H1 (cell line): ENCODE data around the gene PARD3. TPM values are rescaled to one million over a fixed set of nuclear protein-coding genes. Genes with fewer than 3 reads are reported as not detected.

Experiments
- CTCF ChIA-PET: fragments of 300-600 bp; sonication (Branson Sonifier 250); formaldehyde crosslinking; loops from one replicate; lab custom pipeline; 2021; ENCODE audit not compliant: partially characterized antibody; lab: Charles Lee
- POLR2A ChIA-PET: fragments of 300-600 bp; sonication (Branson Sonifier 250); formaldehyde crosslinking; loops from one replicate; lab custom pipeline; 2021; ENCODE audit warnings: inconsistent platforms; ENCODE audit not compliant: partially characterized antibody; lab: Charles Lee
- DNase-seq, 2 experiments: peaks; one replicate each; pipeline versions ENCODE4 v3.0.0 to v3.0.0-alpha.2; 2010 to 2022; ENCODE audit warnings: low spot score in 2 of 2, low read depth in 1 of 2, mixed read lengths in 1 of 2
- FAIRE-seq: peaks from 2 replicates; lab custom pipeline; 2011; peaks lifted over from hg19 to GRCh38; lab: Jason Lieb, UNC
- H2AFZ ChIP-seq: 2 replicates; pipeline ENCODE4 v1.8.1; 2012; ENCODE audit warnings: low read length, inconsistent platforms
- H2AK5ac ChIP-seq: 2 replicates; pipeline ENCODE4 v1.6.1; 2013; ENCODE audit warnings: low read depth, low read length
- H2BK120ac ChIP-seq: replicated peaks from 2 replicates; pipeline ENCODE3; 2013; ENCODE audit warnings: low read depth, low read length, inconsistent platforms
- H2BK12ac ChIP-seq: 2 replicates; pipeline ENCODE4 v1.6.1; 2013; ENCODE audit warnings: low read depth, low read length
- H2BK15ac ChIP-seq: 2 replicates; pipeline ENCODE4 v1.6.1; 2013; ENCODE audit warnings: low read length
- H2BK20ac ChIP-seq: 2 replicates; pipeline ENCODE4 v1.6.1; 2013; ENCODE audit warnings: low read length
- H2BK5ac ChIP-seq: 2 replicates; pipeline ENCODE4 v1.6.1; 2013; ENCODE audit warnings: low read depth, low read length
- H3K14ac ChIP-seq: 2 replicates; pipeline ENCODE4 v1.6.1; 2013; ENCODE audit warnings: inconsistent platforms; ENCODE audit not compliant: insufficient read length
- H3K18ac ChIP-seq: 2 replicates; pipeline ENCODE4 v1.6.1; 2013; ENCODE audit warnings: low read length; ENCODE audit errors: extremely low read depth
- H3K23ac ChIP-seq: 2 replicates; pipeline ENCODE4 v1.6.1; 2013; ENCODE audit warnings: inconsistent platforms; ENCODE audit not compliant: insufficient read length
- H3K23me2 ChIP-seq: 2 replicates; pipeline ENCODE4 v1.6.1; 2013; ENCODE audit warnings: low read depth, low read length
- H3K27ac ChIP-seq: 2 replicates; pipeline ENCODE4 v1.6.1; 2011; ENCODE audit warnings: low read depth, low read length, inconsistent platforms
- H3K27me3 ChIP-seq, 4 experiments: replicated peaks in 1 of 4; 1 replicate in 1 of 4; 2 replicates in 3 of 4; pipeline versions ENCODE4 v1.6.1 to v1.8.1; 2011 to 2013; ENCODE audit warnings: low read length in 3 of 4, mild to moderate bottlenecking in 3 of 4, inconsistent platforms in 2 of 4, mixed read lengths in 2 of 4, moderate library complexity in 1 of 4; ENCODE audit not compliant: control insufficient read depth in 3 of 4, insufficient read depth in 3 of 4; ENCODE audit errors: extremely low read depth in 1 of 4
- H3K36me3 ChIP-seq, 4 experiments: 2 replicates each; pipeline versions ENCODE4 v1.6.1 to v1.8.1; 2011 to 2013; ENCODE audit warnings: mild to moderate bottlenecking in 4 of 4, low read length in 3 of 4, moderate library complexity in 2 of 4, control low read depth in 1 of 4, inconsistent platforms in 1 of 4; ENCODE audit not compliant: insufficient read depth in 4 of 4, control insufficient read depth in 2 of 4
- H3K4ac ChIP-seq: replicated peaks from 2 replicates; pipeline ENCODE3; 2013; ENCODE audit warnings: low read length, low read depth, mixed read lengths, inconsistent platforms; ENCODE audit not compliant: insufficient read length
- H3K4me1 ChIP-seq, 4 experiments: replicated peaks in 1 of 4; 1 replicate in 1 of 4; 2 replicates in 3 of 4; pipeline versions ENCODE4 v1.6.1 to v1.8.1; 2011 to 2013; ENCODE audit warnings: low read length in 3 of 4, inconsistent platforms in 2 of 4, mixed read lengths in 1 of 4; ENCODE audit not compliant: insufficient read depth in 4 of 4, control insufficient read depth in 3 of 4
- H3K4me2 ChIP-seq, 2 experiments: 2 replicates each; pipeline versions ENCODE4 v1.6.1 to v1.8.1; 2011 to 2013; ENCODE audit warnings: low read depth in 2 of 2, low read length in 2 of 2, control low read depth in 1 of 2, inconsistent platforms in 1 of 2, mild to moderate bottlenecking in 1 of 2; ENCODE audit not compliant: insufficient read depth in 1 of 2
- H3K4me3 ChIP-seq, 4 experiments: fragments of 200-600, 300-600 bp in 1 of 4; sonication (generic), shearing (Covaris generic), sonication (Bioruptor Twin) in 1 of 4; 2 replicates each; pipeline versions ENCODE4 v1.5.1 to v1.8.1; 2011 to 2016; ENCODE audit warnings: low read length in 4 of 4, low read depth in 3 of 4, control low read depth in 2 of 4, inconsistent platforms in 2 of 4, mild to moderate bottlenecking in 2 of 4, mixed read lengths in 1 of 4, moderate library complexity in 1 of 4; ENCODE audit not compliant: insufficient read depth in 2 of 4; ENCODE audit errors: extremely low read depth in 1 of 4
- H3K56ac ChIP-seq: replicated peaks from 2 replicates; pipeline ENCODE3; 2013; ENCODE audit warnings: low read depth, mild to moderate bottlenecking, mixed read lengths, low read length, inconsistent platforms; ENCODE audit not compliant: insufficient read length
- H3K79me1 ChIP-seq: 2 replicates; pipeline ENCODE4 v1.6.1; 2013; ENCODE audit warnings: low read depth, low read length, control low read depth
- H3K79me2 ChIP-seq, 2 experiments: 2 replicates each; pipeline versions ENCODE4 v1.6.1 to v1.8.1; 2012 to 2013; ENCODE audit warnings: low read length in 2 of 2, mild to moderate bottlenecking in 2 of 2, inconsistent platforms in 1 of 2; ENCODE audit not compliant: insufficient read depth in 2 of 2, control insufficient read depth in 1 of 2
- H3K9ac ChIP-seq, 4 experiments: replicated peaks in 1 of 4; 1 replicate in 1 of 4; 2 replicates in 3 of 4; pipeline versions ENCODE4 v1.6.1 to v1.8.1; 2011 to 2013; ENCODE audit warnings: low read depth in 3 of 4, low read length in 3 of 4, control low read depth in 2 of 4, mild to moderate bottlenecking in 2 of 4, moderate library complexity in 2 of 4, inconsistent platforms in 1 of 4; ENCODE audit errors: extremely low read depth in 1 of 4
- H3K9me3 ChIP-seq, 2 experiments: 2 replicates each; pipeline versions ENCODE4 v1.6.1 to v1.8.1; 2012 to 2013; ENCODE audit warnings: mild to moderate bottlenecking in 2 of 2, moderate library complexity in 2 of 2, control low read depth in 1 of 2, inconsistent platforms in 1 of 2, low read depth in 1 of 2, low read length in 1 of 2, mixed read lengths in 1 of 2; ENCODE audit not compliant: insufficient read depth in 2 of 2
- H4K20me1 ChIP-seq, 2 experiments: replicated peaks in 1 of 2; 2 replicates each; pipeline versions ENCODE3 to v1.8.1; 2011 to 2013; ENCODE audit warnings: inconsistent platforms in 2 of 2, low read length in 2 of 2, mild to moderate bottlenecking in 1 of 2; ENCODE audit not compliant: insufficient read depth in 2 of 2, control insufficient read depth in 1 of 2
- H4K5ac ChIP-seq: 2 replicates; pipeline ENCODE4 v1.6.1; 2013; ENCODE audit warnings: low read length, low read depth, mixed read lengths, inconsistent platforms; ENCODE audit not compliant: insufficient read length
- H4K8ac ChIP-seq: 2 replicates; pipeline ENCODE4 v1.8.0; 2013; ENCODE audit warnings: mild to moderate bottlenecking, moderate library complexity, low read length, inconsistent platforms; ENCODE audit not compliant: insufficient read depth; ENCODE audit errors: extremely low read depth
- H4K91ac ChIP-seq: replicated peaks from 2 replicates; pipeline ENCODE3; 2013; ENCODE audit warnings: low read length, mixed read lengths, inconsistent platforms; ENCODE audit not compliant: insufficient read length
- BCL11A ChIP-seq, 2 experiments: IDR thresholded peaks; one replicate each; pipeline ENCODE4 v1.6.1; 2011; ENCODE audit warnings: low read depth in 2 of 2, low read length in 2 of 2, mild to moderate bottlenecking in 2 of 2
- CTCF ChIP-seq, 3 experiments: IDR thresholded peaks; 1 replicate in 2 of 3; 2 replicates in 1 of 3; pipeline versions ENCODE4 v1.5.1 to v1.6.1; 2011; ENCODE audit warnings: low read length in 3 of 3, mild to moderate bottlenecking in 3 of 3, inconsistent platforms in 2 of 3, low read depth in 1 of 3, moderate library complexity in 1 of 3; ENCODE audit not compliant: insufficient read depth in 1 of 3; ENCODE audit errors: control extremely low read depth in 1 of 3
- KDM5A ChIP-seq: fragments of 200-600 bp; IDR thresholded peaks from 2 replicates; pipeline ENCODE4 v1.7.1; 2012; ENCODE audit warnings: mild to moderate bottlenecking, low read length, inconsistent platforms, mixed read lengths
- RFX5 ChIP-seq: IDR thresholded peaks from 2 replicates; pipeline ENCODE4 v1.6.1; 2011; ENCODE audit warnings: low read depth, low read length, improper control_type of control experiment, borderline replicate concordance
- RNF2 ChIP-seq: fragments of 200-900, 300-1000 bp; sonication (generic); IDR thresholded peaks from 2 replicates; pipeline ENCODE4 v1.7.1; 2016; ENCODE audit warnings: borderline replicate concordance, low read depth, mild to moderate bottlenecking, antibody characterized with exemption, low read length; ENCODE audit not compliant: poor library complexity, severe bottlenecking; ENCODE audit errors: missing control alignments
- WGBS, 2 experiments: shearing (Covaris generic) in 1 of 2; methylation state at CpG; one replicate each; pipeline versions ENCODE4 v1.1.6 to v1.1.7; 2013 to 2015; ENCODE audit warnings: low lambda C conversion rate in 2 of 2, mixed read lengths in 2 of 2, inconsistent platforms in 1 of 2, low coverage in 1 of 2, missing lambda C conversion rate in 1 of 2; ENCODE audit not compliant: insufficient replicate concordance in 2 of 2, insufficient coverage in 1 of 2, insufficient read length in 1 of 2; ENCODE audit errors: extremely low coverage in 1 of 2, missing lambda C conversion rate in 1 of 2; 5-methylcytosine and 5-hydroxymethylcytosine counted together
- polyA plus RNA-seq, 7 experiments: library from polyadenylated mRNA; depleted of rRNA in 3 of 7; stranded (reverse) in 5 of 7; unstranded in 2 of 7; fragments of >200 nt in 5 of 7; fragments of 200-250 nt in 2 of 7; gene quantifications; 1 replicate in 5 of 7; 2 replicates in 1 of 7; 4 replicates in 1 of 7; pipeline versions ENCODE4 v1.2.1 to v1.2.3, GENCODE V29; 2011 to 2013; ENCODE audit warnings: missing spikeins in 2 of 7, mixed read lengths in 2 of 7
- total RNA-seq: library from RNA; stranded (reverse); fragmentation: NEBNext Ultra II Directional; extraction: Animal tissue kit (Norgen Biotek cat#: 25700); gene quantifications from 2 replicates; pipeline ENCODE4 v1.2.1, GENCODE V29; 2021

PARD3 gene
- total and polyA plus RNA-seq, 2 of the 8 experiments (the other 6 are each of a cell fraction or from before 2014, with no cell fraction given): 19.7 to 49.1 TPM

GRCh38 chr10:34232481-34232880, 582.6 kb downstream of the PARD3 start:
- ChIA-PET POLR2A (no interaction called here), CTCF (no interaction called here)
- no peak overlapping the region for H3K56ac ChIP-seq
- H3K4me1 ChIP-seq: peaks cover 0 to 3% (median 0%) of the 10 kb centered on the region in 4 experiments; a peak in 1 of 7 replicates
- H3K18ac ChIP-seq: no peak overlapping the region
- H3K14ac ChIP-seq: no peak overlapping the region
- no peak overlapping the region for H2BK120ac ChIP-seq
- H4K5ac ChIP-seq: no peak overlapping the region
- no peak overlapping the region for H2BK20ac ChIP-seq
- H2AFZ ChIP-seq: no peak overlapping the region
- no peak overlapping the region for H4K91ac ChIP-seq
- no peak for FAIRE-seq
- no peak overlapping the region for H2BK5ac ChIP-seq
- no peaks in the 10 kb centered on the region for H3K27me3 ChIP-seq
- no peak overlapping the region for H2BK12ac ChIP-seq
- no peak overlapping the region for H3K4ac ChIP-seq
- H3K27ac ChIP-seq: no peak overlapping the region
- no peaks in the 10 kb centered on the region for H3K23me2 ChIP-seq
- H3K36me3 ChIP-seq: no peaks in the 10 kb centered on the region
- H3K4me2 ChIP-seq: no peak overlapping the region
- H2AK5ac ChIP-seq: no peak overlapping the region
- H4K8ac ChIP-seq: no peak overlapping the region
- no peaks in the 10 kb centered on the region for H3K79me2 ChIP-seq
- no peak overlapping the region for H3K23ac ChIP-seq
- H3K4me3 ChIP-seq: no peak overlapping the region
- TF ChIP-seq RNF2 (no peak), KDM5A (no peak), BCL11A (IDR thresholded peaks at IDR 0.05; ENCODE audit: low read depth in 2 of 2, low read length in 2 of 2) (no peak), RFX5 (no peak), CTCF (IDR thresholded peaks at IDR 0.05; ENCODE audit: control extremely low read depth in 1 of 3, insufficient read depth in 1 of 3, low read depth in 1 of 3, low read length in 3 of 3) (no peak)
- TF ChIP-seq, all 59 proteins: peak for 0
- WGBS, 2 experiments: 81% methylated on average over 4 of the region's 4 CpGs; no CpG with 5 or more reads in 1 of the 2 experiments
- no peak overlapping the region for H2BK15ac ChIP-seq
- no peak overlapping the region for H3K9ac ChIP-seq
- no peaks in the 10 kb centered on the region for H3K9me3 ChIP-seq
- DNase-seq: no peak
- H4K20me1 ChIP-seq: no peaks in the 10 kb centered on the region
- H3K79me1 ChIP-seq: no peaks in the 10 kb centered on the region
